ENCODE results near the gene ERICH4. TPM values are rescaled to one million over a fixed set of nuclear protein-coding genes. Genes with fewer than 3 reads are reported as not detected.

The ERICH4 gene
- total and polyA plus RNA-seq, 2 of the 4 experiments (the other 2 are of a cell fraction), result not detected

DNA sequence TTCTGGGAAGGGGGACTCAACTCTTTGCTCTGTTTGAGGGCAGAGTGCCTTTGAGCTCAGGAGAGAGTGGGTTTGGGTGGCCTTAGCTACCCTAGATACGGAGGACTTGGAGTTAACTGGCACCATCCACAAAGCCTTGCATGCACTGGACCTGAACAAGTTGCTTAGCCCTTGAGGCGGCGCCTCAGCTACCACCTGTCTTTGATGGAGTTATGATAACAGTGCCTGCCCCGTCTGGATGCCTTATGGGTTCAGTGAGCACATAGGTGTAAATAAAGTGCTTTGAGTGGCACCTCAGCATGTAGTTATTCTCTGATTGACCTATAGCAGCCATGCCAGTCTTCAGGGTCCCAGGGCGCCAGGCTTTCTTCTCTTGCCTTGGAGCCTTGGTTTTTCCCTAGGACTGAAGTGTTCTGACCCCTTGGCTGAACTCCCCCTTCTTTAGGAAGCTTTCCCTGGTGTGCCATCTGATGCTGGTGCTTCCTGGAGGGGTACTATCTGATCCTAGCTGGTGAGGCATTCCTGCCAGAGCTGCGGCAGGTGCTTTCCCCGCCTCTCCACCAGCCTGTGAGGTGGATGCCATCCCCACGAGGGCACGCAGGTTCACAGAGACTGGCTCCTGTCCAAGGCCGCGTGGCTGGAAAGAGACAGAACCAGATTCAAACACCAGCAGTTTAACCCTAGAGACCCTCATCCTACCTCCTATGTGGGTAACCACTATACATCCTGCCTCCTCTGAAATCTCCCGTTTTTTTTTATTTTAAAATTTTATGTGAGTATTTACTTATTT is 39.6 kb upstream of the ERICH4 start:
- no peak overlapping the region for H2BK15ac ChIP-seq (ENCODE audit: low read depth, low read length)
- H3K18ac ChIP-seq (ENCODE audit: low read depth, low read length), result no peak overlapping the region
- no peak overlapping the region for H3K14ac ChIP-seq (replicated peaks; ENCODE audit: low read depth, low read length)
- in situ Hi-C loops (cut with MboI; ENCODE audit: low sequenced_read_pairs), result no loop called here
- no peak overlapping the region for H2BK20ac ChIP-seq (ENCODE audit: low read depth, low read length)
- ChIA-PET POLR2A (ENCODE audit: unreplicated experiment) (no interaction called here), CTCF (no interaction called here)
- no peak overlapping the region for H3K4ac ChIP-seq (ENCODE audit: low read depth, low read length)
- H2BK5ac ChIP-seq (ENCODE audit: low read depth, low read length, poor library complexity, severe bottlenecking), result no peak overlapping the region
- H4K8ac ChIP-seq (ENCODE audit: low read depth in 2 of 2, low read length in 2 of 2), result no peak overlapping the region
- no peak overlapping the region for H2AFZ ChIP-seq (replicated peaks; ENCODE audit: low read length, poor library complexity)
- DNase-seq (no peak), ATAC-seq (ENCODE audit: low read depth) (no peak)
- H3K27me3 ChIP-seq (ENCODE audit: control insufficient read depth, insufficient read depth, low read length), result no peaks in the 10 kb centered on the region
- no peaks in the 10 kb centered on the region for H4K20me1 ChIP-seq (ENCODE audit: insufficient read depth, low read length)
- no peak overlapping the region for H3K4me3 ChIP-seq (ENCODE audit: insufficient read depth, low read depth, low read length)
- no peak for TF ChIP-seq RCOR1 (IDR thresholded peaks at IDR 0.05; ENCODE audit: insufficient replicate concordance, low read length)
- TF ChIP-seq, protein P1, sequence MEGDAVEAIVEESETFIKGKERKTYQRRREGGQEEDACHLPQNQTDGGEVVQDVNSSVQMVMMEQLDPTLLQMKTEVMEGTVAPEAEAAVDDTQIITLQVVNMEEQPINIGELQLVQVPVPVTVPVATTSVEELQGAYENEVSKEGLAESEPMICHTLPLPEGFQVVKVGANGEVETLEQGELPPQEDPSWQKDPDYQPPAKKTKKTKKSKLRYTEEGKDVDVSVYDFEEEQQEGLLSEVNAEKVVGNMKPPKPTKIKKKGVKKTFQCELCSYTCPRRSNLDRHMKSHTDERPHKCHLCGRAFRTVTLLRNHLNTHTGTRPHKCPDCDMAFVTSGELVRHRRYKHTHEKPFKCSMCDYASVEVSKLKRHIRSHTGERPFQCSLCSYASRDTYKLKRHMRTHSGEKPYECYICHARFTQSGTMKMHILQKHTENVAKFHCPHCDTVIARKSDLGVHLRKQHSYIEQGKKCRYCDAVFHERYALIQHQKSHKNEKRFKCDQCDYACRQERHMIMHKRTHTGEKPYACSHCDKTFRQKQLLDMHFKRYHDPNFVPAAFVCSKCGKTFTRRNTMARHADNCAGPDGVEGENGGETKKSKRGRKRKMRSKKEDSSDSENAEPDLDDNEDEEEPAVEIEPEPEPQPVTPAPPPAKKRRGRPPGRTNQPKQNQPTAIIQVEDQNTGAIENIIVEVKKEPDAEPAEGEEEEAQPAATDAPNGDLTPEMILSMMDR (conservative IDR thresholded peaks at IDR 0.05; ENCODE audit: low read depth, low read length), result no peak
- no peak for TF ChIP-seq BHLHE40 (IDR thresholded peaks at IDR 0.05; ENCODE audit: low read depth, low read length)
- no peak for TF ChIP-seq MAZ (IDR thresholded peaks at IDR 0.05; ENCODE audit: borderline replicate concordance, low read depth, low read length)
- TF ChIP-seq FOS (IDR thresholded peaks at IDR 0.05; ENCODE audit: low read depth, low read length), result no peak
- TF ChIP-seq RAD21 (IDR thresholded peaks at IDR 0.05; ENCODE audit: low read length), result no peak
- TF ChIP-seq MXI1 (IDR thresholded peaks at IDR 0.05; ENCODE audit: borderline replicate concordance, low read depth, low read length), result no peak
- peak overlapping the region; percentile 45 for H2AK9ac ChIP-seq (replicated peaks; ENCODE audit: low read depth, low read length, poor library complexity)
- H3K4me2 ChIP-seq (ENCODE audit: low read depth, low read length), result no peak overlapping the region
- H3K9me3 ChIP-seq (ENCODE audit: control insufficient read depth, insufficient read depth, low read length), result no peaks in the 10 kb centered on the region
- no peak overlapping the region for H2AK5ac ChIP-seq (ENCODE audit: low read depth, low read length)
- intact Hi-C loops (cut with micrococcal nuclease), result no loop called here
- no peak overlapping the region for H3K27ac ChIP-seq (ENCODE audit: insufficient read depth, low read length)
- H4K5ac ChIP-seq (ENCODE audit: low read depth, low read length), result no peak overlapping the region
- H3K56ac ChIP-seq (ENCODE audit: extremely low read depth, insufficient read depth, low read length), result no peak overlapping the region
- peaks cover 15% of the 10 kb centered on the region; the same call in 1 of the 2 replicates for H3K9me1 ChIP-seq (ENCODE audit: insufficient read depth, low read length)
- no peak overlapping the region for H3K9ac ChIP-seq (ENCODE audit: low read depth, low read length)
- H3K36me3 ChIP-seq (ENCODE audit: control insufficient read depth, insufficient read depth, low read length), result peaks cover 9% of the 10 kb centered on the region
- H2BK120ac ChIP-seq (ENCODE audit: low read depth, low read length), result no peak overlapping the region
- H3K79me1 ChIP-seq (ENCODE audit: low read depth in 1 of 2, low read length in 2 of 2), result peaks cover 15 to 23% of the 10 kb centered on the region in 2 experiments
- H4K91ac ChIP-seq (ENCODE audit: insufficient read depth, low read depth, low read length), result no peak overlapping the region
- 80% methylated on average over 2 of the region's 12 CpGs; no CpG with 5 or more reads in 1 of the 2 experiments for WGBS, 2 experiments (ENCODE audit: extremely low coverage in 2 of 2, insufficient read length in 1 of 2)
- no peak overlapping the region for H3K23ac ChIP-seq (ENCODE audit: low read depth, low read length)
- no TSS peak for BruUV-seq (replicated peaks)
- dilution Hi-C loops (cut with HindIII; ENCODE audit: low sequenced_read_pairs, unreplicated experiment), result no loop called here
- peaks cover 4% of the 10 kb centered on the region; the same call in 1 of the 2 replicates for H3K4me1 ChIP-seq (ENCODE audit: control insufficient read depth, insufficient read depth, low read length)
